ENCODE data around the gene DBX1. TPM values are rescaled to one million over a fixed set of nuclear protein-coding genes. Genes with fewer than 3 reads are reported as not detected.
"Not testable (repeated sequence)": the region's sequence is repeated elsewhere in the genome, so short reads cannot be mapped to it uniquely, and the experiment has no call there.

Gene DBX1
- total RNA-seq, result not detected in 2 replicates
- not detected for polyA plus RNA-seq (2012)

GRCh38 chr11:20160425-20161229, at the start of gene DBX1:
DBX1 (minus strand) TSS chr11:20160475; CDS start chr11:20160324, 151 bp downstream.
- DNase-seq (ENCODE audit: low read depth), result no peak

- no peak for DNase-seq (ENCODE audit: low read depth)
Measured at GRCh38 chr11:20208622-20209111, 48.4 kb upstream of the DBX1 start.

DNA sequence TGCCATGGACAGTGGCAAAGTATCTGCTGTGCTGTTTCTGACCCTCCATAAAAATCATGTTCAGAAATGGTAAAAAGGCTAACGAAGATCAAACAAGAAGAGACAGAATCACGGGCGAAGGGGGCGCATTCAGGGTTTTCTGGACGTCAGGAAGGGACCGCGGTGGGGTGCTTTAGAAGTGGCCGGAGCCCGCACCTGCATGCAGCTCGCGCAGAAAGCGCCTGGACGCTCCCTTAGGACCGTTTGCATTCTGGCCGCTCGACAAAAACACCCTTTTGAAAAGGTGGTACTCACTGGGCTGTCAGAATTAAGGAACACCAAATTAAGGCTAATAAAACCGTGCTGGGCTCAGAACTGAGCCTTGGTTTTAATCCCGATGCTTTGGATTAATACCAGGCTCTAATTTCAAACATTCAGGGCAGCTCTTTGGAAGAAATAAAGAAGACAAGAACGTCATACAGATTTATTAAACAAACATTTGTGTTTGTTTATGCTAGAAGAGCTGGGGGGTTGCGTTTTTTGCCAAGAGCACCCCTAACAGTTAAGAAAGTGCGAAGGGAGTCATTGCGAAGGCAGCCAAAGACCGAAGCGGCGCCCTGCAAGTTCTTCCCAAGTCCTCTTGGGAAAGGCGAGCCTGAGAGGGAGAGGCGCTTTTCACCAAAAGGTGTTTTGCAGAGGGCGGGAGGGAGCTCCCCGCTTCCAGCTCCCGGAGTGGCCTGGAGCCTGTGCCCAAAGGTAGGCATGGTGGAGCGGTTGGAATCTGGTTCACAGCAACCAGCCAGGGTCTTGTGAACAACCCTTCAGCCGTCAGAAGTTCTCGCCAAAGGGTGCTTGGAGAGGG, 47.7 kb upstream of the DBX1 start:
- DNase-seq (ENCODE audit: low read depth), result no peak

GRCh38 chr11:20205807-20206206, 45.5 kb upstream of the DBX1 start:
- no peak for DNase-seq (ENCODE audit: low read depth)

DNA sequence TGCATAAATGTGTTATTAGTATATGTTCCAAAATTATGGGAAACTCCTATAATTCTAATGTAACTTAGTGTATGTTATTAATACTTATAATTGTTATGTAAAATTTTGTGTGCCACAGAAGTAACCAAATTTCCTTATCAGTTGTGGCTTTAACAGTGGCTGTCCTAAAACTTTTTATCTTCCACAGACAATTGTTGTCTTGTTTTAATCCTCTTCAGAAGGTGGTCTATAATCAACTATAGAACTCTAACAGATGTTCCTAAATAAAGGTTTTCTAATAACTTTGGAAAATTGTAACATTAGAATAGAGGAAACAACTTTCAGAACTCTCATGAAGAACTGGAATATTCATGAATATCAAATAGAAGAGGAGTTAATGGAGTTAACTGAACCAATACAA, 44.4 kb upstream of the DBX1 start:
- no peak for DNase-seq (ENCODE audit: low read depth)

- DNase-seq (ENCODE audit: low read depth), result no peak
Measured at GRCh38 chr11:20203831-20204230, 43.6 kb upstream of the DBX1 start.

DNA sequence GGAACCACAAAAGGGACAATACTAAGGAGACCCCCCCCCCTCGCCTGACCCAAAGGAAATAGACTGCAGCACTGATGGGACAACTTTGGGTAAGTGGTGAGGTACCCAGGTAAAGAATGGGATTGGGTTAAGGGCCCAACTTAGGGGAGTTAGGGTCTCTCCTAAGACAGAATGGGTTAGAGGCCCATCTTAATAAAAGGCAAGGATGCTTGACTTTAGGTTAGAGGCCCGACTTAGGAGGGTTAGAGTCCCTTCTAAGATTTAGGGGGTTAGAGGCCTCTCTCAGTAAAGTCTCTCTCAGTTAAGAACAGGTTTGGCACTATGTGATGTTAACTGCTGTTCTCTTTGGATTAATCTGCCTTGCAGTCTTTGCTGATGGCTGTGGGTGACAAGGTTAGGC, 41.0 kb upstream of the DBX1 start:
- DNase-seq (ENCODE audit: low read depth), result no peak

DNA sequence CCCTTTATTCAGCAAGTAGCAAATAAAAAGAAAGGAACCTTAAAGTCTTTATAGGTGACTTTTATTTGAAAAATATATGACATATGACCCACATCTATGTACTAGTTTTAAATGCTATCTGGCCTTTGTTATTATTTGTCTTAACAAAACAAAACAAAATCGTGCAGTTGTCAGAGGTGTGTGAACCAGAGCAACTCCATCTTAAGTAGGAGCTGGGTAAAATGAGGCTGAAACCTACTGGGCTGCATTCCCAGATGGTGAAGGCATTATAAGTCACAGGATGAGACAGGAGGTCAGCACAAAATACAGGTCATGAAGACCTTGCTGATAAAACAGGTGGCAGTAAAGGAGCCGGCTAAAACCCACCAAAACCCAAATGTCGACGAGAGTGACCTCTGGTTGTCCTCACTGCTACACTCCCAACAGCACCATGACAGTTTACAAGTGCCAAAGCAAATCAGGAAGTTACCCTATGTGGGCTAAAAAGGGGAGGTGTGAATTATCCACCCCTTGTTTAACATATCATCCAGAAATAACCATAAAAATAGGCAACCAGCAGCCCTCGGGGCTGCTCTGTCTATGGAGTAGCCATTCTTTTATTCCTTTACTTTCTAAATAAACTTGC, 40.2 kb upstream of the DBX1 start:
- not testable (repeated sequence) for DNase-seq (ENCODE audit: low read depth)

DNA sequence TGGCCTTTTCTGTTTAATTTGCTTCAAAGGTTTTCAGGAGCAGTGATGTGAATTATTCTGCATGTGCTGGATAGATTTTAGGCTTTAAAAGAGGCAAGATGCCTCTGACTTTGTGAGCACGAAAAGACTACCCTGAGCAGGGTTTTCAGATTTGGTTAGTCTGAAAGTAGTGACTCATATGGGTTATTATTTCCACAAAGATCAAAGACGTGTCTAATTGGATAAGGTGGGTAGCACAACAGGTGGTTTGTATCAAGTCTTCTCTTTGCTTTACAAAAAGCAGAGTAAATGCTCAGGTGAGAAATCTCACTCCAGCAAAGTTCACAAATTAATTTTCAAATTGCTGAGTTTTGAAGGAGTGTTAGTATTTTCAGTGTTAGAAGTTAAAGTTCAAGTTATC, 37.6 kb upstream of the DBX1 start:
- DNase-seq (ENCODE audit: low read depth), result no peak

GRCh38 chr11:20194470-20194869, 34.2 kb upstream of the DBX1 start:
- DNase-seq (ENCODE audit: low read depth), result no peak

DNA sequence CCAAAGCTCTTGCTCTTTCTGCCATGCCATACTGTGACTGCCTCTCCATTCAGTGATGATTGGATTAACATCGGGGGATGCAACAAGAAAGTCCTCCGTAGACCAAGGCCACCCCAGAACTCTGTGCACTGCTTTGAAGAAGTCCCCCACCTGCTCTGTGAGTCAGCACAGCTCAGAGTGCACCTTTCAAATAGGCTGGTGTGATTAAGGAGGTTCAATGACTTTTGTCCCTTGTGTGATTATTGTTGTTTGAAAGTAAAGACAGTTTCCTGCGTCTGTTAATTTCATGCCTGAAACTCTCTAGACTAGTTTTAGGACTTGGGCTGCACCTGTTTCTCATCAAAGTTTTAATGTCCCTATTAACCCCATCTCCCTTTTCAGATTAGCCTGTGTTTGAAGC, 33.0 kb upstream of the DBX1 start:
- no peak for DNase-seq (ENCODE audit: low read depth)

GRCh38 chr11:20192641-20193040, 32.4 kb upstream of the DBX1 start:
- no peak for DNase-seq (ENCODE audit: low read depth)

DNA sequence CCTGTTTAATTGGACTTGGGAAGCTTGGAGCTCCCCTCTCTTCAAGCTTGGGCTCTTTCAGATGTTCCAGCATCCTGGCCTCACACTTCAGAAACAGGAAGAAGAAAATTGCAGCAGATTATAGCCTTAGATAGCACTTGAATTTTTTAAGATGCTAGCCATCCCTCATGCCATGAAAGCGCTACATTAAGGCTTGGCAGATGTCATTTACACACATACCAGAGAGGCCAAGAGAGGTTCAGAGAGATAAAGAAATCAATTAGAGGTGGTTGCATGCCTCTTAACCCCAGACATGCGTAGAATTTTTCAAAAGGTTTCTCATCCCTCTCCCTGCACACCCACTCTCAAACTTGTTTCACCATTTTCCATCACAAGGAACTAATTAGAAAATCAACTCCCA, 31.9 kb upstream of the DBX1 start:
- no peak for DNase-seq (ENCODE audit: low read depth)

DNA sequence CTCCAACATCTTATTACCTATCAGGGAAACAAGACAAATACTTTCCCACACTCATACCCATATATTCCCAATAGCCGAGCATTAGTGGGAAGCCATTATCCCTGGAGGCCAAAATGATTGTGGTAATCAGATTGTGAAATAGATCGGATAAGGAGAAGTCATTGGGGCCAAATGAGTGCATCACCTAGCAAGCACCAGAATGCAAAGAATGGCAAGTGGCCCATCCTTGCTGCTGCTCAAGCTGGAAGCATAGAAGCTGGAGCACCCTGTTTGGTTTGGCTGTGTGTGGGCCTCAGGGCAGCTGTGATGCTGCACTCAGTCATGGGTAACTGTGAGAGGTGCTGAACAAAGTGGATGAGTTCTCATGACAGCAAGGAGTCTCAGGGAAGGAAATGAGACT, 18.7 kb upstream of the DBX1 start:
- no peak for DNase-seq (ENCODE audit: low read depth)

GRCh38 chr11:20177136-20177535, 16.9 kb upstream of the DBX1 start:
- DNase-seq (ENCODE audit: low read depth), result no peak

DNA sequence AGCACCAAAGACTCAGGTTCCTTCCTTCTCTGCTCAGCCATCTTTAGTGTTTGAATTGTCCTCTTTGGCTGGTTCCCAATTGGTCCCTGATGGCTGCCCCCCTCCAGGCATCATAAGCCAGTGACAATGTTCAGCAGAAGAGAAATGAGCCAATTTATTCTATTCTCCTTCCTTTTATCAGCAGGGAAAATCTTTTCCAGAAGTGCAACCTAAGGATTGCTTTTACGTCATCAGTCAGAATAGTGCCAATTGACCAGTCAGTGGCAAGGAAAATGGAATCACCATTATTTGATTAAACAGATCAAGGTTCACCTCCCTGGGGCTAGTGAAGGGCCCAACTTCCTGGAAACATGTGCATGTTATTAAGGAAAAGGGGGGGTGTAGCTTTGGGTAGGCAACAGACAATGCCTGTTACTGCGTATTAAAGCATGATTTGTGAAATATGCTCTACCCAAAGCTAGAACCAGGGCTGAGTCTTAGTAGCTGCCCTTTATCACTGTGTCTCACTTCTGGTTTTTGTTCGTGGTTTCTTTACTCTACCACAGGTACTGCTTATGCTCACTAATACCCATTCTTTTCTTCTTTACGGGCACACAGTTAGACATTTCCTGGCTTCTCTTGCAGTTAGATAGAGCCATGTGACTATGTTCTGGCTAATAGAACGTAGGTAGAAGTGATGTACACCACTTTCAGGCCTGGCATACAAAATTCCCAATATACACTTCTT, 12.6 kb upstream of the DBX1 start:
- DNase-seq (ENCODE audit: low read depth), result no peak

DNA sequence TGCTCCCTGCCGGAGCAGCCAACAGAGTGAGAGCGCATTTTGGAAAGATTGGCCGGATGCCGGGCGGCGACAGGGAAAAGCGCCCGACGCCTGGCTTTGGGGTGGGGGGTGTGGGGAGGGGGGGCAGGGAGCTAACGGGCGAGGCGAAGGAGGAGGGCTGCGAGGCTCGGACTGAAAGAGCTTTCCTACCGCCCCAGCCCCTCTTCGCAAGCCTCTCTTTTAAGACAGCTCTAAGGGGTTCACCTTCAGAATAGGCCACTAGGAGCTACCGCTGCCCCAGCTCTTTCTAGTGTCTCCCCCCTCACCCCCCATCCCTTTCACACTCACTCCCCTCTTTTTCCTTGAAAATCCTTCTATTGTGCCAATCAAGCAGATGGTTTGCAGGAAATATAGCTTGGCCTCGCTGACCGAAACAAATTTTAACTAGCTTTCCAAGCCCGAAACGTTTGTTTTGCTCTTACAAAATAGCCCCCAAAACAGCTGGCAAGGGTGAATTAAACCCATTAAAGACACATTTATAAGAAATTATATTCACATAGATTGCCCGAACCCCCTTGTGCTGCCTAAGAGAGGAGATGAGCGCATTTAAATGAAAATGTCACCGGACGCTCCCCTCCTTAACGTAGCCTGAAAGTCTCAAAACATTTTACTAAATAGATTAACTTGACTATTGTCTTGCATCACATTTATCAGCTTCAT, 3.7 kb upstream of the DBX1 start:
- no peak for DNase-seq (ENCODE audit: low read depth)

DNA sequence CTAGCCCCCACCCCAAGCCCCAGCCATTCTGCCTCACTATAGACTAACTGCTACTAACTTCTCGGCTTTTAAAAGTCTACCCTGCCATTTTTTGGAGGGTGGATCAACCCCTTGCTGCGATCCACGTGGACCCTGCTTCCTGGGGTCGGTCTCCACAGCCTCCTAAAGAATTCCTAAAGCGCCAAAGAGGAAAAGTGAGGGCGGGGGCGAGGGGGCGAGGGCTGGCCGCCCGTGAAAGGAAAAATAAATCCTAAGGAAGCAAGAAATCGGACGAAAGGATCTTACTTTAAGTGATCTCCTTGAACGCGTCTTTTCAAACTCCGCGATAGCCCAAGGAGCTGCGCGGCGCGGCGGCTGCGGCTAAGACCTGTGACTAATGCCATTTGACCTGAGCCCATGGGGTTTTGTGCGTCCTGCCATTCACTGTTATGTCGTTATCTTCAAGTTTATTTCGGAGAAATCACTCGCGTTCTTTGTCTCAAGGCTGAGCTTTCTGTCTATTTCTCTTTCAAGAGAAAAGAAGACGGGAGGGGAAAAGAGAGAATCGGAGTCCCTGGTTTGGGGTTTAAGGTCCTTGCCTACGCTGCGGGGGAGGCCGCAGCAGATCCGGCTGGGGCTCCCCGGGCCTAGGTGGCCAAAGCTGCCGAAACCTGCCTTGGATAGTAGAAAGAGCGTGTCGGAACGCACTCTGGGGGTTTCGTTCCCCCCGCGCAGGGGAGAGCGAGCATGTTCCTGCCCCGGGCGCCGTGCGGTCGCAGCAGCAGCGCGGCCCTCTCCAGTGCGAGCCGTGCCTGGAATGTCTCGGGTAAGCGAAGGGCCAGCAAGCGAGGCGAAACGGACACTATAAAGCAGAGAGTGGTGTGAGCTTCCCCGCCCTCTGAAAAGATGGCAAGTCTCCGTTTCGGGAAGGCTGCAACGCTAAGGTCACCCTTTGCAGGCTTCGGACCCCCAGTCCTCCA, 2.8 kb upstream of the DBX1 start:
- peak; percentile 37 for DNase-seq (ENCODE audit: low read depth)

Measured in myocyte (in vitro differentiated cells).